Measurements from ENCODE around the gene ZG16.
"Not testable (repeated sequence)": the region's sequence is repeated elsewhere in the genome, so short reads cannot be mapped to it uniquely, and the experiment has no call there.

- not testable (repeated sequence) for TF ChIP-seq CTCF (conservative IDR thresholded peaks at IDR 0.05; ENCODE audit: low read length); EZH2phosphoT487 (IDR thresholded peaks at IDR 0.05; ENCODE audit: borderline replicate concordance, low read depth, low read length)
Observed at GRCh38 chr16:29746518-29746917, 31.5 kb upstream of the ZG16 start.
